ENCODE data around the gene ACR.

DNA sequence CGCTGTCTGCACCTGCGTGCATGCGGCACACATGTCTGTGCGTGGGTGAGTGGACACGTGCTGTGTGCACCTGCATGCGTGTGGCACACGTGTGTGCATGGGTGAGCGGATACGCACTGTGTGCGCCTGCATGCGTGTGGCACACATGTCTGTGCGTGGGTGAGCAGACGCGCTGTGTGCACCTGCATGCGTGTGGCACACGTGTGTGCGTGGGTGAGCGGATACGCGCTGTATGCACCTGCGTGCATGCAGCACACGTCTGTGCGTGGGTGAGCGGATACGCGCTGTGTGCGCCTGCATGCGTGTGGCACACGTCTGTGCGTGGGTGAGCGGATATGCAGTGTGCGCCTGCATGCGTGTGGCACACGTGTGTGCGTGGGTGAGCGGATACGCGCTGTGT, 27.1 kb upstream of the ACR start:
- TF ChIP-seq MXI1 (IDR thresholded peaks at IDR 0.05; ENCODE audit: borderline replicate concordance, low read depth, low read length) (no peak), POLR2A (IDR thresholded peaks at IDR 0.05; ENCODE audit: low read depth, low read length) (no peak), RFX5 (IDR thresholded peaks at IDR 0.05; ENCODE audit: low read depth, low read length) (no peak), RCOR1 (IDR thresholded peaks at IDR 0.05; ENCODE audit: insufficient replicate concordance, low read length) (no peak), ELK1 (IDR thresholded peaks at IDR 0.05; ENCODE audit: borderline replicate concordance, low read depth, low read length) (no peak), FOS (IDR thresholded peaks at IDR 0.05; ENCODE audit: low read depth, low read length) (no peak), MAZ (IDR thresholded peaks at IDR 0.05; ENCODE audit: borderline replicate concordance, low read depth, low read length) (no peak)
- TF ChIP-seq, protein P1, sequence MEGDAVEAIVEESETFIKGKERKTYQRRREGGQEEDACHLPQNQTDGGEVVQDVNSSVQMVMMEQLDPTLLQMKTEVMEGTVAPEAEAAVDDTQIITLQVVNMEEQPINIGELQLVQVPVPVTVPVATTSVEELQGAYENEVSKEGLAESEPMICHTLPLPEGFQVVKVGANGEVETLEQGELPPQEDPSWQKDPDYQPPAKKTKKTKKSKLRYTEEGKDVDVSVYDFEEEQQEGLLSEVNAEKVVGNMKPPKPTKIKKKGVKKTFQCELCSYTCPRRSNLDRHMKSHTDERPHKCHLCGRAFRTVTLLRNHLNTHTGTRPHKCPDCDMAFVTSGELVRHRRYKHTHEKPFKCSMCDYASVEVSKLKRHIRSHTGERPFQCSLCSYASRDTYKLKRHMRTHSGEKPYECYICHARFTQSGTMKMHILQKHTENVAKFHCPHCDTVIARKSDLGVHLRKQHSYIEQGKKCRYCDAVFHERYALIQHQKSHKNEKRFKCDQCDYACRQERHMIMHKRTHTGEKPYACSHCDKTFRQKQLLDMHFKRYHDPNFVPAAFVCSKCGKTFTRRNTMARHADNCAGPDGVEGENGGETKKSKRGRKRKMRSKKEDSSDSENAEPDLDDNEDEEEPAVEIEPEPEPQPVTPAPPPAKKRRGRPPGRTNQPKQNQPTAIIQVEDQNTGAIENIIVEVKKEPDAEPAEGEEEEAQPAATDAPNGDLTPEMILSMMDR (conservative IDR thresholded peaks at IDR 0.05; ENCODE audit: low read depth, low read length): no peak

Data from IMR-90 (cell line).